GM19035 (cell line): ENCODE data around the gene DFFB.

ENCODE experiments used
- ATAC-seq: cut with Tn5 transposase; IDR thresholded peaks from one replicate; pipeline ENCODE4 v1.9.1; 2021; ENCODE audit not compliant: unreplicated experiment

The DFFB gene

DNA sequence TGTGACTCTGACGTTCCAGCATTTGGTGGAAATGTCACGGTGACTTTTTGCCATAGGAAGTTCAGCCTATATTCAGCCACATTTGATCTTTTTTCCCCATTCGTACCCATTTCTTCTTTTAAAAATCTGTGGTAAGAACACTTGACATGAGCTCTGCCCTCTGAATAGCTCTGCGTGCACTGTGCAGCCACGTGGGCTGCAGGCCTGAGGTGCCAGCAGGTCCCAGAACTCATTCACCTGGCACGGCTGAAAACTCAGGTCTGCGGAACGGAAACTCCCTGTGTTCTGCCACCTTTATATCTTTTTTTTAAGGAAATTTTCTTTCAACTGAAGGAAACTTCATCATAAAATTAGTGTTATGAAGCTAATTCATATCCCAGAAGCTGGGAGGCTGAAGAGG is 28.9 kb upstream of the DFFB start:
- ATAC-seq: no peak

- no peak for ATAC-seq
These were observed 25.6 kb upstream of the DFFB start for GRCh38 chr1:3831689-3832088.

GRCh38 chr1:3834701-3835100 is 22.6 kb upstream of the DFFB start:
- no peak for ATAC-seq

- ATAC-seq: no peak
These were observed 20.9 kb upstream of the DFFB start for GRCh38 chr1:3836421-3836820.

DNA sequence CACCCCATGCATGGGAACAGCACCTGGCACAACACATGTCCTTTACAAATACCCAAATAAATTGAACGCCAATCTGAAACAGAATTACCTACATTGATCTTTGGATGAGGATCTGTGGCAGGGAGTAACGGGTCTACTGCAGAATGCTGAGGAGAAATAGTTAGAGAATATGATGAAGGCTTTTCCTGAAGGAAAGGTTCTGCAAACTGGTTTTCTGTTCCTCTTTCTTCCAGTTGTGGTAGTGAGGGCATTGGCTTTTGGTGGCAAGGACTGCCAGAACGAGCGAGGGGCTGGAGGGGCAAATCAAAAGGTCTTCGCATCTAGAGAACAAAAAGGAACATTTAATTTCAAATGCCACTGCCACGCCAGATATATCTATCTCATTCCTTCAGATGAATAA is 20.1 kb upstream of the DFFB start:
- no peak for ATAC-seq

DNA sequence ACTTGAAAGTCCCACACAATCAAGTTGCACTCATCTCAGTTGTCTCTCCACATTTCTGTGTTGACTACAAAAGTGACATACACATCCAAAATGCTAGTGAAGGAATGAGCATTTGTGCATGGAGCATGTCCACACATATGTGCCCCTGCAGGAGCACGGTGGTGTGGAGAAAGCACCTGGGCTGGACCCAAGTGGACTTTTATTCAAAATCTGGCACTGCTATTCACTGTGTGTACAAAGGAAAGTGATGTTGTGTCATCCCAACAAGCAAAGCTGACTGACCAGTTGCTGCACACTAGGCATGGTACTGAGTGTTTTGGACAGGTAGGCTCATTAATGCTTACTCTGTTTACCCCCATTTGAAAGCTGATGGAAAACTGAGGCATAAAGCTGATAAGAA is 19.6 kb upstream of the DFFB start:
- ATAC-seq: no peak

DNA sequence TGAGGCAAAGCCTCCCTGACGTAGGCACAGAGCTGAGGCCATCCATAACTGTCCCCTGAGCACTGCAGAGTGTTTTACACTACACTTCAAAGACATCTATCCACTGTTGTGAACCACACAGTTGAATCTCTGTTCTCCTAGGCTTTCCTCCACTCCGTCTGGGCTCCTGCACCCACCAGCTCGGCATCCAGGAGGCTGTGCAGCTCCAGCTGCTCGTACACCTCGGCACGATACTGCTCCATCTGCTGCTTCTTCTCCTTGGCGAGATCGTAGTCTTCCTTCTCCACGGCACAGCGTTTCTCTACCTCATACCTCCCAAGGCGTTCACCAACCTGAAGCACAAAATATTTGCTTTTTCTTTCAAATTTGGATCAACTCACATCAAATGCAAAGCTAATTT is 18.5 kb upstream of the DFFB start:
- ATAC-seq: no peak

- ATAC-seq: no peak
These were observed 15.8 kb upstream of the DFFB start for GRCh38 chr1:3841491-3841890.

- ATAC-seq: no peak
These were observed 14.4 kb upstream of the DFFB start for GRCh38 chr1:3842912-3843311.

DNA sequence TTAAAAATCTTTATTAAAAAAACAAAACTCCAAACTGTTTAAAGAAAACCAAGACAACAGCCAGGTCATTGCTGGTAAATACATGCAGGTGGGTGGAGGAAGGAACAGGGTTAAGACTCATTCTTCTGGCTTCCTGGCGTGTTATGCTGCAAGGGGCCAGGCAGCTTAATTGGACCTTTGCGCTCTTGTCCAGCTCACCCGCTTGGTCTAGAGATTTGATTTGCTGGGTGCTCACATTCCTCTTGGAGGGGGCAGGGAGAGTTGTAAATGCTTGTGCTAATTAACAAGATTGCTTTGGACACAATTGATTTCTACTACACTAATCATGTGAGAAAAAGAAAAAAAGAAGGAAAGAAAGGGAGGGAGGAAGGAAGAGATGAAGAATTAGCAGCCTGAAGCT is 10.7 kb upstream of the DFFB start:
- no peak for ATAC-seq

- ATAC-seq: no peak
These were observed 10.2 kb upstream of the DFFB start for GRCh38 chr1:3847081-3847480.

GRCh38 chr1:3850857-3851256 is 6.4 kb upstream of the DFFB start:
- ATAC-seq: no peak

DNA sequence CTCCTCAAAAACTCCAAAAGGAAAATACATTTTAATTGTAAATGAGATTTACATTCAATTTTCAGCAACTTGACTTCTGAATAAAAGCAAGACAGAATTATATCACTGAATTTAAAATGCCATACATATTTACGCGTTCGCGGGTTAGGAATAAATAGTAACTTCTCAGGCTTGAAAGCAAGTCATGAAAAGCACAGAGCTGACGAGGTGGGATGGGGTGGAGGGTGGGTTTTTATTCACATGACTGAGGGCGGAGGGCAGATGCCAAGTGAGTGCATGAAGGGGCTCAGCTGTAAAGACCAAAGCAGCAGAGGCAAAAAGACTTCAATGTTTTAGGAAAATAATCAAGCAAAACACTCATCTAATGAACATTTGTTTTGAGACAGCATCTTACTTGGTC is 6.0 kb upstream of the DFFB start:
- no peak for ATAC-seq

DNA sequence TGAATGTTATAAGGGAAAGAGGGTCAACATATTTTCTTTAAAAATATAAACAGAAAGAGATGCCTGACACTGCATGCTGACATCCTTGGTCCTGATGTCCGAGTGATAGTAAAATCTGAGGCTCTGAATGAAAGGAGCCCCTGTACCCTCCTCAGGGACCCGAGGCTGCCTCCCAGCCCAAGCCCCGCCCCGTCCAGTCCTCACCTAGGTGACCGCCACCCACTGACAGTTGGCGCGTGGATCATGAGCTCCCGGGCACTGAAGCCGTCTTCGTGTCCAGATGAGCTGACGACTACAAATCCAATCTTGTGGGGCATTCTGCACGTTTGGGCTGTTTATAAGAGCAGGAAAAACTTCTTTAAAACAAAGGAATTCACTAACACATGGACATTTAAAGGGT is 5.2 kb upstream of the DFFB start:
- no peak for ATAC-seq

DNA sequence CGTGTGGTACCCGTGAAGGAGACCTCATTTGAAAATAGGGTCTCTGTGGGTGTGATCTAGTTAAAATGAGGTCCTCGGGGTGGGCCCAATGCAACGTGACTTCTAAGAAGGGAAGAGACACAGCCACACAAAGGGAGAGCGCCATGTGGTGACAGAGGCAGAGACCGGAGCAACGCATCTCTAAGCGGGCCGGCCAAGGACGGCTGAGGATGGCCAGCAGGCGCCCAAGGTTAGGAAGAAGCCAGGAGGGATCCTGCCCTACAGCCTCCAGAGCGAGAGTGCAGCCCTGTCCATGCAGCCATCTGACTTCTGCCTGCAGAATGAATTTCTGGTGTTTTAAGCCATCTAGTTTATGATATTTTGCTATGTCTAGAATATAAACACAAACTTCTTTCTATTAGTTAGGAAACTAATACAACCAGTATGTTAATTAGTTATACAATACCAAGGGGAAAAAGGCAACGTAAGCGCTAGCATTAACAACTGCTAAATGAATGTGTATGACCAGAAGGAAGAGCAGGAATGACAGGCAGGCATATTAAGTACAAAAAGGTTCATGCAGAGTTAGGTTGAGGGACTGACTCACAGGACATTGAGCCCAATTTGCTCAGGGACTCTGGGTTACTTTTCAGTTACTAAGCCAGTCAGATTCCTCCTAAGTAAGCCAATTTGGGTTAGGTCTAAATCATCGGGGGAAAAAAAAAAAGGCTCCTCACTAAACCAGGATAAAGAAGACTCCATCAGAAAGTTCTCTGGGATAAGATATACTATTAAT is 4.4 kb upstream of the DFFB start:
- ATAC-seq: no peak

DNA sequence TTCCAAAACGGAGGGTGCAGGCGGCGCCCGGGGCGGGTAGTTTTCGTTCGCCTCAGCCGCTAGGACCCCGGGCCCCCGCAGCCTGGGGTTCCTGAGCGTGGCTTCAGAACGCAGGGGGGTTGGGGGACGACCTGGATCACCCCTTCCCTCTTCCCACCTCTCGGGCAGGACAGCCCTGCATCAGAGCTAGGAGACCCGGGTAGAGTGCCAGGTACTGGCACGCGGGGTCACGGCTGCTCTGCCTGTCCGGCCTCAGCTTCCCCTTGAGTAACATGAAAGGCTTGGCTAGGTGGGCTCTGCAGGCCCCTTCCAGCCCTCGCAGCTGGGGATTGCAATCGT is 484 bp downstream of the DFFB start:
- ATAC-seq: no peak

GRCh38 chr1:3858231-3858981 is 1.1 kb downstream of the DFFB start:
- ATAC-seq: no peak

DNA sequence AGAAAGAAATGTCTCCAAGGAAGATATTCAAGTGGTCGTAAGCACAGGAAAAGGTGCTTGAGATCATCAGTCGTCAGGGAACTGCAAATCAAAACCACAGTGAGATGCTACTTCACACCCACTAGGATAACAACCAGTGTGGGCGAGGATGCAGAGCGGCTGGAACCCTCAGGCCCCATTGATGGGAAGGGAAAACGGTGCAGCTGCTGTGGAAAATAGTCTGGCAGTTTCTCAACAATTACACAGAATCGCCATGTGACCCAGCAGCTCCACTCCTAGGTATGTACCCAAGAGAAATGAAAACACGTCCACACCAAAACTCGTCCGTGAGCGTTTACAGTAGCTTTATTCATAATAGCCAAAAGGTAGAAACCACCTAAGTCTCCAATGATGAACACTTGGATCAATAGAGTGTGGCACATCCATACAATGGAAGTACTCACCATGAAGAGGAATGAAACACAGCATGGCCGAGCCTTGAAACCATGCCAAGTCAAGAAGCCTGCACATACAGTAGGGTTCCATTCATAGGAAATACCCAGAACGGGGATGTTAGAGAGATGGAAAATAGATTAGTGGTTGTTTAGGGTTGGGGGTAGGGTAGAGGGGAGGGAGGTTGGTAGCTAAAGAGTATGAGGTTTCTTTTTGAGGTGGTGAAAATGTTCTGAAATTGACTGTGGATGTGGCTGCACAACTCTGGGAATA is 6.1 kb downstream of the DFFB start:
- no peak for ATAC-seq

- no peak for ATAC-seq
These were observed 7.6 kb downstream of the DFFB start for GRCh38 chr1:3864884-3865283.

DNA sequence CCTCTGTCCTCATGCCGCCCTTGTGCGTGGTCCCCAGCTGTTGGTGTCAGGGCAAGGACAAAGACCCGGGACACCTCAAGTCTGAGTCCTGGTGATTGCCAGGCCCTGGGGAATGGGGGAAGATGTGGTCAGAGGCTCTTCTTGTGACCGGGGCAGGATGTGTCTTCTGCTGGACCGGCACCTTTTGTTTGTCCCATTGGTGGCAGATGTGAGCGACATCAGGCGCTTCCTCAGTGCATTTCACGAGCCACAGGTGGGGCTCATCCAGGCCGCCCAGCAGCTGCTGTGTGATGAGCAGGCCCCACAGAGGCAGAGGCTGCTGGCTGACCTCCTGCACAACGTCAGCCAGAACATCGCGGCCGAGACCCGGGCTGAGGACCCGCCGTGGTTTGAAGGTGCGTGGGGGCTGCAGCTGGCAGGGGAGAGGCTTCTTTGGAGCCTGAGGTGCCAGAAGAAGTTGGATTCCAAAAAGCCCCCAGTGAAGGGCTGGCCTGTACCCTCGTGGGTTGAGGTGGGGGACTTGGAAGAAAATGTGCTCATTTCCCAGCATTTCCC is 8.4 kb downstream of the DFFB start:
- no peak for ATAC-seq

GRCh38 chr1:3868464-3869006 is 11.3 kb downstream of the DFFB start:
- no peak for ATAC-seq
